Gastroesophageal sphincter (tissue), 4 donors: ENCODE results near the gene CNNM1. TPM values are rescaled to one million over a fixed set of nuclear protein-coding genes. Genes with fewer than 3 reads are reported as not detected.

ENCODE experiments used
- ATAC-seq: fragments of 150-250 bp; one replicate; pipeline ENCODE4 v1.9.1; 2016; ENCODE audit warnings: mild to moderate bottlenecking, moderate library complexity
- H3K27ac ChIP-seq, 4 donors: fragments of 200-600 bp; sonication (generic) in 3 of 4; 1 replicate in 3 of 4; 2 replicates in 1 of 4; pipeline ENCODE4 v1.5.1; 2016 to 2019
- H3K27me3 ChIP-seq: fragments of 200-600 bp; sonication (generic); one replicate; pipeline ENCODE4 v1.5.1; 2019
- H3K36me3 ChIP-seq, 2 donors: fragments of 200-600 bp; sonication (generic); one replicate each; pipeline ENCODE4 v1.5.1; 2019; ENCODE audit warnings: control low read depth in 1 of 2
- H3K4me1 ChIP-seq, 3 donors: fragments of 200-600 bp; sonication (generic); 1 replicate in 2 of 3; 2 replicates in 1 of 3; pipeline ENCODE4 v1.5.1; 2016 to 2019; ENCODE audit warnings: control low read depth in 2 of 3
- H3K4me3 ChIP-seq, 2 donors: fragments of 200-600 bp; sonication (generic); one replicate each; pipeline ENCODE4 v1.5.1; 2019; ENCODE audit warnings: mild to moderate bottlenecking in 1 of 2, moderate library complexity in 1 of 2
- H3K9me3 ChIP-seq, 3 donors: fragments of 200-600 bp; sonication (generic); one replicate each; pipeline ENCODE4 v1.5.1; 2017 to 2019; ENCODE audit warnings: control low read depth in 2 of 3
- CTCF ChIP-seq, 4 experiments: fragments of 200-600 bp in 2 of 4; fragments of 450-650 bp in 2 of 4; sonication (generic) in 1 of 4; IDR thresholded peaks; one replicate each; pipeline ENCODE4 v1.5.1; 2017 to 2019; ENCODE audit warnings: antibody characterized with exemption in 4 of 4, mild to moderate bottlenecking in 2 of 4, moderate library complexity in 2 of 4
- EP300 ChIP-seq: sonication (generic); formaldehyde crosslinking; IDR thresholded peaks from one replicate; pipeline ENCODE4 v1.6.1; 2017; ENCODE audit warnings: antibody characterized with exemption, mild to moderate bottlenecking
- POLR2A ChIP-seq, 2 donors: fragments of 450-650 bp; IDR thresholded peaks; one replicate each; pipeline ENCODE4 v1.6.1; 2017; ENCODE audit warnings: antibody characterized with exemption in 2 of 2, mild to moderate bottlenecking in 2 of 2, moderate library complexity in 1 of 2
- POLR2AphosphoS5 ChIP-seq: sonication (generic); formaldehyde crosslinking; IDR thresholded peaks from one replicate; pipeline ENCODE4 v1.6.1; 2017; ENCODE audit warnings: antibody characterized with exemption
- WGBS, 2 donors: methylation state at CpG; one replicate each; pipeline ENCODE4 v1.1.5; 2018; ENCODE audit warnings: low coverage in 1 of 2; 5-methylcytosine and 5-hydroxymethylcytosine counted together
- total RNA-seq, 4 donors: library from RNA; depleted of rRNA; stranded (reverse); fragments of >200 nt; gene quantifications; one replicate each; pipeline ENCODE4 v1.1.0, GENCODE V29; 2016

Gene CNNM1
- total RNA-seq, 4 donors from 2014 or later: 1.9 to 3.1 (median 3.0) TPM

DNA sequence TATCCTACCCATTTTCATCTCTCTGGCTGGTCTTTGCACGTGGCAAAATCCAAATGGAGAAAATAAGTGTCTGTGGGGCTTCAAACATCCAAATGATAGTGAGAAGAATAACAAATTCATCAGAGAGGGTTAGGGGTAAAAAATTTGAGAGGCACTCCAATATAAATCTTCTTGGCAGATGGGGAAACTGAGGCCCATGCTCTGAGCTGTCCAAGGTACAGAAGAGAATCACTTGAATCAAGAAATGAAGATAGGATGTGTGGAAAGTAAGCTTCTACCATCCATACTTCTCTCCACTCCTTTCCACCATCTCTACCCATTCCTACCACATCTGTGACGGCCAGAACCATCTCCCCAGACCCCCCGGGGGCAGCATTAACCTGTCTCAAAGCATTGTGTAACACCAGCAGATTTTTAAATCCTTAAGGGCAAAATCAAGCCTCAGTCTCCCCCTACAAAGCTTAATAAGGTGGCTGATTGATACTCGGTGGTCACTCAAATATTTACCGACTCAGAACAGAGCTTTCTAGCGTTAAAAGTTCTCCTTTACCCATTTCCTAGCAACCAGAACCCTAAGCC lies 100.5 kb downstream of the CNNM1 start:
- Histone ChIP-seq H3K36me3 (peaks cover 0 to 30% of the 10 kb centered on the region in 2 donors), H3K4me3 (peak overlapping the region; percentile 57 to 86), H3K9me3 (no peaks in the 10 kb centered on the region), H3K27ac (peak overlapping the region; percentile 82 to 99 (median 96)), H3K27me3 (no peaks in the 10 kb centered on the region), H3K4me1 (peaks cover 3 to 54% (median 6%) of the 10 kb centered on the region in 3 donors)
- 12 to 15% methylated on average over 5 to 6 of the region's 6 CpGs for WGBS, 2 donors
- TF ChIP-seq POLR2A (IDR thresholded peaks at IDR 0.05) (no peak), POLR2AphosphoS5 (no peak), EP300 (no peak)
- no peak for ATAC-seq

DNA sequence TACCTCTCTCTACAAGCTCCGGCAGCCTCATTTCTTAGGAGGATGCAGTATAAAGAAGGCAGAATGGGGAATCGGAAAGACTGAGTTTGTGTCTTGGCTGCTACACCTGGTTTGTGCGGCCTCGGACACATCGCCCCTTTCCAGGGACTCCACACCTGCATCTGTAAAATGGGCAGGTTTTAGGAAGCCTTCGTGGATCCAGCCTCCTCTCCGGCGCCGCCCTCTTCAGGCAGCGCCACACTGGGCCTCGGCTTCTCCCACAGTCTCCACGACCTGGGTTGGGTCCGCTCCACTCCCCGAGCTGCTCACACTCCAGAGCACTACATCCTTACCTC lies 100.9 kb downstream of the CNNM1 start:
- H3K9me3 ChIP-seq: no peaks in the 10 kb centered on the region
- TF ChIP-seq EP300: no peak
- TF ChIP-seq POLR2A (IDR thresholded peaks at IDR 0.05): no peak
- TF ChIP-seq POLR2AphosphoS5: no peak
- no peak for TF ChIP-seq CTCF (IDR thresholded peaks at IDR 0.05)
- 0 to 9% methylated on average over 5 to 10 of the region's 14 CpGs for WGBS, 2 donors
- H3K4me3 ChIP-seq: peak overlapping the region; percentile 57 to 86
- peaks cover 0 to 25% of the 10 kb centered on the region in 2 donors for H3K36me3 ChIP-seq
- ATAC-seq: peak; percentile 16
- H3K4me1 ChIP-seq: peaks cover 3 to 59% (median 6%) of the 10 kb centered on the region in 3 donors
- no peaks in the 10 kb centered on the region for H3K27me3 ChIP-seq
- H3K27ac ChIP-seq: peak overlapping the region; percentile 82 to 99 (median 96)

DNA sequence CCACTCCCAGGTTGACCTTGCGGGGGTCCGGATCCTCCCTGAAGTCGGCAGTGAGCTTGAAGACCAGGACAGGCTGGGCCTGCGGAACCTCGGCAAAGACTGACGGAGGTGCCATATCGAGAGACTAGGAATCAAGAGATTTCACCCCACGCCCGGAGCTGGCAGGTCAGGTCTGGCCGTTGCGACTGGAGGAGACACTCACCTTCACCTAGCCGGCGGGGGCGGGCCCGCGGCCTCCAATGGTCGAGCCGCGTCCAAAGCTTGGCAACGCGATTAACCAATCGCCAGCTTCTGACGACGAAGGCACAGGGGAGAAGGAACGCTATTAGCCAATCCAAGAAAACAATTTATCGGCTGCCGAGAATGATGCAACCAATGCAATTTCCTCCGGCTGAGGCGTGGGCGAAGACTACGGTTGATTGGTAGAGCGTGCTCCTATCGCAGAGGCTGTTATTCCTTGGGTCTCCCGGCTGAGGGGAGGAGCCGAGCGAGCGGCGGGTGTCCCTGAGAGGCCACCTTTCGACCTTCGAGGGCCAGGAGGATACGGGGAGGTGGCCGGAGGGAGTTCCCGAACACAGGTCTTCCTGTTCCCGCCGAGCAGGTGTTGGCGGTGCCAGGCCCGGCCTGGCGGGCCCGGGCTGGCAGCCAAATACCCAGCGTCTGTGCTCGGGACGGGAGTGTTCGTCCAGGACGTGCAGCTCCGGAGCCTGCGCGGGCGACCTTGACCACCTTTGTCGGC lies 101.5 kb downstream of the CNNM1 start, which contains the start of gene GOT1:
GOT1 (minus strand) TSS at position 174 of the 739 bp plus-strand sequence; CDS start at position 115, 59 bp downstream.
- Histone ChIP-seq H3K4me1 (peaks cover 3 to 64% (median 6%) of the 10 kb centered on the region in 3 donors), H3K4me3 (peak within 1 kb of the TSS; percentile 57 to 86), H3K27me3 (no peaks in the 10 kb centered on the region), H3K27ac (peak within 1 kb of the TSS; percentile 88 to 99 (median 96)), H3K36me3 (peaks cover 0 to 20% of the 10 kb centered on the region in 2 donors), H3K9me3 (no peaks in the 10 kb centered on the region)
- ATAC-seq: peak; percentile 98
- peak; percentile 85 to 87 for TF ChIP-seq POLR2A (IDR thresholded peaks at IDR 0.05)
- TF ChIP-seq CTCF (IDR thresholded peaks at IDR 0.05): no peak
- peak; percentile 95 for TF ChIP-seq POLR2AphosphoS5
- 2 to 20% methylated on average over 1 to 21 of the region's 59 CpGs for WGBS, 2 donors

GRCh38 chr10:99431190-99431760 lies 102.1 kb downstream of the CNNM1 start:
- Histone ChIP-seq H3K27me3 (no peaks in the 10 kb centered on the region), H3K9me3 (no peaks in the 10 kb centered on the region), H3K4me1 (peaks cover 5 to 71% (median 6%) of the 10 kb centered on the region in 3 donors), H3K27ac (peak overlapping the region; percentile 88 to 99 (median 96)), H3K4me3 (peak overlapping the region; percentile 57 to 86), H3K36me3 (peaks cover 0 to 13% of the 10 kb centered on the region in 2 donors)
- 2% methylated on average over 17 to 19 of the region's 20 CpGs for WGBS, 2 donors
- ATAC-seq: peak; percentile 48
- TF ChIP-seq EP300: no peak
- no peak for TF ChIP-seq CTCF (IDR thresholded peaks at IDR 0.05)
- peak; percentile 7 for TF ChIP-seq POLR2AphosphoS5
- TF ChIP-seq POLR2A (IDR thresholded peaks at IDR 0.05): no peak

GRCh38 chr10:99432047-99432446 lies 102.9 kb downstream of the CNNM1 start:
- Histone ChIP-seq H3K36me3 (peaks cover 0 to 12% of the 10 kb centered on the region in 2 donors), H3K27ac (peak overlapping the region; percentile 88 to 99 (median 96)), H3K4me1 (peaks cover 6 to 78% (median 12%) of the 10 kb centered on the region in 3 donors), H3K9me3 (no peaks in the 10 kb centered on the region), H3K27me3 (no peaks in the 10 kb centered on the region), H3K4me3 (peak overlapping the region; percentile 57 to 86)
- no peak for ATAC-seq
- no peak for TF ChIP-seq POLR2AphosphoS5
- no peak for TF ChIP-seq EP300
- TF ChIP-seq CTCF (IDR thresholded peaks at IDR 0.05): no peak
- no peak for TF ChIP-seq POLR2A (IDR thresholded peaks at IDR 0.05)
- whole genome bisulfite sequencing, 2 donors: 95 to 96% methylated on average over 4 of the region's 4 CpGs
